Adrenal gland (tissue), 5 donors: ENCODE results near the gene GGA2.

Source experiments
- CTCF ChIP-seq, 6 experiments: fragments of 450-650 bp in 4 of 6; fragments of 200-600 bp in 2 of 6; sonication (generic) in 1 of 6; IDR thresholded peaks; 1 replicate in 5 of 6; 2 replicates in 1 of 6; pipeline versions ENCODE4 v1.5.1 to v1.8.0; 2016 to 2021; ENCODE audit warnings: antibody characterized with exemption in 6 of 6, mild to moderate bottlenecking in 2 of 6, moderate library complexity in 1 of 6
- POLR2A ChIP-seq, 2 donors: fragments of 450-650 bp; IDR thresholded peaks; one replicate each; pipeline ENCODE4 v1.6.1; 2017; ENCODE audit warnings: antibody characterized with exemption in 2 of 2, mild to moderate bottlenecking in 2 of 2, moderate library complexity in 1 of 2
- donor health status: DM: no; HTN: no; CAD: no.

- TF ChIP-seq CTCF (IDR thresholded peaks at IDR 0.05) = no peak
- TF ChIP-seq POLR2A (IDR thresholded peaks at IDR 0.05) = no peak
Observed at GRCh38 chr16:23506606-23506994, 3.7 kb downstream of the GGA2 start.
